Osteoblast (primary cell): Measurements from ENCODE around the gene LINC01488. TPM values are rescaled to one million over a fixed set of nuclear protein-coding genes. Genes with fewer than 3 reads are reported as not detected.

Source experiments
- DNase-seq: peaks from one replicate; pipeline ENCODE4 v3.0.0; 2011; ENCODE audit warnings: low spot score, mixed read lengths; ENCODE audit not compliant: insufficient read length; ENCODE audit errors: missing footprints
- H2AFZ ChIP-seq: 2 replicates; pipeline ENCODE4 v1.6.0; 2011; ENCODE audit warnings: mild to moderate bottlenecking, low read length
- H3K27ac ChIP-seq: 2 replicates; pipeline ENCODE4 v1.5.1; 2011; ENCODE audit warnings: mild to moderate bottlenecking, low read depth, low read length, moderate library complexity
- H3K27me3 ChIP-seq: 2 replicates; pipeline ENCODE4 v1.6.0; 2012; ENCODE audit warnings: mild to moderate bottlenecking, control low read depth, inconsistent platforms, low read length, moderate library complexity; ENCODE audit not compliant: insufficient read depth
- H3K36me3 ChIP-seq: 2 replicates; pipeline ENCODE4 v1.5.1; 2011; ENCODE audit warnings: mild to moderate bottlenecking, low read length, control low read depth, moderate library complexity; ENCODE audit not compliant: insufficient read depth
- H3K4me1 ChIP-seq: 2 replicates; pipeline ENCODE4 v1.5.1; 2011; ENCODE audit warnings: mild to moderate bottlenecking, low read length, control low read depth, moderate library complexity; ENCODE audit not compliant: insufficient read depth
- H3K4me2 ChIP-seq: 2 replicates; pipeline ENCODE4 v1.6.0; 2011; ENCODE audit warnings: mild to moderate bottlenecking, low read length; ENCODE audit not compliant: insufficient read depth
- H3K4me3 ChIP-seq: fragments of 200-600 bp; sonication (generic); 3 replicates; pipeline ENCODE4 v1.5.1; 2012; ENCODE audit warnings: mild to moderate bottlenecking, low read length, inconsistent platforms; ENCODE audit not compliant: insufficient read depth
- H3K79me2 ChIP-seq: 2 replicates; pipeline ENCODE4 v1.6.0; 2012; ENCODE audit warnings: mild to moderate bottlenecking, low read length, control low read depth, inconsistent platforms; ENCODE audit not compliant: insufficient read depth
- H3K9me3 ChIP-seq: 2 replicates; pipeline ENCODE4 v1.5.1; 2011; ENCODE audit warnings: low read depth, low read length, control low read depth
- H4K20me1 ChIP-seq: 2 replicates; pipeline ENCODE4 v1.6.0; 2012; ENCODE audit warnings: mild to moderate bottlenecking, low read length, control low read depth; ENCODE audit not compliant: insufficient read depth
- total RNA-seq: library from RNA; depleted of rRNA; stranded (reverse); fragments of >200 nt; gene quantifications from 2 replicates; pipeline ENCODE4 v1.2.3, GENCODE V29; 2012
- TF ChIP-seq, protein P1 (sequence below): IDR thresholded peaks from 2 replicates; pipeline ENCODE4 v1.5.1; 2011; ENCODE audit warnings: mild to moderate bottlenecking, low read depth, low read length, moderate library complexity; ENCODE audit errors: extremely low read depth

LINC01488 gene
- total RNA-seq, 1 donor, result not detected

DNA sequence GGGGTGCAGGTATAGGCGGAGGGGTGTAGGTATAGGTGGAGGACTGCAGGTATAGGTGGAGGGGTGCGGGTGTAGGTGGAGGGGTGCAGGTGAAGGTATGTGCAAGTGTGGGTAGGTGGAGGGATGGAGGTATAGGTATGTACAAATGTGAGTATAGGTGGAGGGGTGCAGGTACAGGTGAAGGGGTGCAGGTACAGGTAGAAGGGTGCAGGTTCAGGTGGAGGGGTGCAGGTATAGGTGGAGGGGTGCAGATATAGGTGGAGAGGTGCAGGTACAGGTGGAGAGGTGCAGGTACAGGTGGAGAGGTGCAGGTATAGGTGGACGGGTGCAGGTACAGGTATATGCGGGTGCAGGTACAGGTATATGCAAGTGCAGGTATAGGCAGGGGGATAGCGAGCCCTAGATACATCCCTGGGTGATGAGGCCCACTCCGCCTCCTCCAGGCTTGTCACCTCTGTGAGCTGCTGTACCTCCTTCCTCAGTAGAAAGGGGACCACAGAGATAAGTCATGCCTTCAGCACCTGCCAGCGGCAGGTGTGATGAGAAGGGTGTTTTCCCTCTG, 17.2 kb downstream of the LINC01488 start:
- H3K9me3 ChIP-seq, result no peaks in the 10 kb centered on the region
- H3K36me3 ChIP-seq, result no peaks in the 10 kb centered on the region
- no peaks in the 10 kb centered on the region for H3K79me2 ChIP-seq
- H3K4me3 ChIP-seq, result no peak overlapping the region
- peaks cover 12% of the 10 kb centered on the region for H3K4me1 ChIP-seq
- H3K27ac ChIP-seq, result no peak overlapping the region
- H4K20me1 ChIP-seq, result no peaks in the 10 kb centered on the region
- H3K4me2 ChIP-seq, result no peak overlapping the region
- peak; percentile 63 for DNase-seq
- TF ChIP-seq, protein P1, sequence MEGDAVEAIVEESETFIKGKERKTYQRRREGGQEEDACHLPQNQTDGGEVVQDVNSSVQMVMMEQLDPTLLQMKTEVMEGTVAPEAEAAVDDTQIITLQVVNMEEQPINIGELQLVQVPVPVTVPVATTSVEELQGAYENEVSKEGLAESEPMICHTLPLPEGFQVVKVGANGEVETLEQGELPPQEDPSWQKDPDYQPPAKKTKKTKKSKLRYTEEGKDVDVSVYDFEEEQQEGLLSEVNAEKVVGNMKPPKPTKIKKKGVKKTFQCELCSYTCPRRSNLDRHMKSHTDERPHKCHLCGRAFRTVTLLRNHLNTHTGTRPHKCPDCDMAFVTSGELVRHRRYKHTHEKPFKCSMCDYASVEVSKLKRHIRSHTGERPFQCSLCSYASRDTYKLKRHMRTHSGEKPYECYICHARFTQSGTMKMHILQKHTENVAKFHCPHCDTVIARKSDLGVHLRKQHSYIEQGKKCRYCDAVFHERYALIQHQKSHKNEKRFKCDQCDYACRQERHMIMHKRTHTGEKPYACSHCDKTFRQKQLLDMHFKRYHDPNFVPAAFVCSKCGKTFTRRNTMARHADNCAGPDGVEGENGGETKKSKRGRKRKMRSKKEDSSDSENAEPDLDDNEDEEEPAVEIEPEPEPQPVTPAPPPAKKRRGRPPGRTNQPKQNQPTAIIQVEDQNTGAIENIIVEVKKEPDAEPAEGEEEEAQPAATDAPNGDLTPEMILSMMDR, result no peak
- H3K27me3 ChIP-seq, result no peaks in the 10 kb centered on the region
- no peak overlapping the region for H2AFZ ChIP-seq

- no peak overlapping the region for H3K4me2 ChIP-seq
- no peaks in the 10 kb centered on the region for H3K9me3 ChIP-seq
- H3K79me2 ChIP-seq, result no peaks in the 10 kb centered on the region
- no peak overlapping the region for H3K4me3 ChIP-seq
- no peaks in the 10 kb centered on the region for H3K36me3 ChIP-seq
- peaks cover 12% of the 10 kb centered on the region for H3K4me1 ChIP-seq
- no peaks in the 10 kb centered on the region for H3K27me3 ChIP-seq
- TF ChIP-seq, protein P1, result no peak
- DNase-seq, result peak; percentile 86
- no peaks in the 10 kb centered on the region for H4K20me1 ChIP-seq
- H3K27ac ChIP-seq, result no peak overlapping the region
- no peak overlapping the region for H2AFZ ChIP-seq
Measured at GRCh38 chr11:69499186-69499917, 17.9 kb downstream of the LINC01488 start.

- no peaks in the 10 kb centered on the region for H3K9me3 ChIP-seq
- peaks cover 12% of the 10 kb centered on the region for H3K4me1 ChIP-seq
- H3K27me3 ChIP-seq, result no peaks in the 10 kb centered on the region
- H3K4me3 ChIP-seq, result no peak overlapping the region
- no peaks in the 10 kb centered on the region for H3K36me3 ChIP-seq
- no peak overlapping the region for H3K27ac ChIP-seq
- no peaks in the 10 kb centered on the region for H4K20me1 ChIP-seq
- TF ChIP-seq, protein P1, result no peak
- no peak overlapping the region for H3K4me2 ChIP-seq
- H3K79me2 ChIP-seq, result no peaks in the 10 kb centered on the region
- DNase-seq, result peak; percentile 65
- H2AFZ ChIP-seq, result no peak overlapping the region
Measured at GRCh38 chr11:69499918-69500284, 18.4 kb downstream of the LINC01488 start.

GRCh38 chr11:69500285-69501120, 19.0 kb downstream of the LINC01488 start:
- no peak overlapping the region for H3K4me3 ChIP-seq
- H3K4me1 ChIP-seq, result peaks cover 12% of the 10 kb centered on the region
- H3K27ac ChIP-seq, result no peak overlapping the region
- TF ChIP-seq, protein P1, result no peak
- H3K36me3 ChIP-seq, result no peaks in the 10 kb centered on the region
- no peak overlapping the region for H3K4me2 ChIP-seq
- no peaks in the 10 kb centered on the region for H3K79me2 ChIP-seq
- no peaks in the 10 kb centered on the region for H3K9me3 ChIP-seq
- H2AFZ ChIP-seq, result no peak overlapping the region
- DNase-seq, result peak; percentile 30
- no peaks in the 10 kb centered on the region for H4K20me1 ChIP-seq
- H3K27me3 ChIP-seq, result no peaks in the 10 kb centered on the region
